K562 (cell line): ENCODE measurements around the gene POFUT2. TPM values are rescaled to one million over a fixed set of nuclear protein-coding genes. Genes with fewer than 3 reads are reported as not detected.

Source experiments
- ATAC-seq: fragments of 200-7000 bp; cut with Tn5 transposase; 3 replicates; pipeline ENCODE4 v1.9.1; 2020; ENCODE audit warnings: moderate library complexity
- BruUV-seq: library from RNA; stranded (reverse); fragments of 400-500 nt; replicated peaks from 2 replicates; lab custom pipeline; 2021; lab: Mats Ljungman, UMichigan
- CTCF ChIA-PET: fragments of 300-600 bp; formaldehyde crosslinking; extraction: SDS; loops from one replicate; lab custom pipeline; 2021; ENCODE audit warnings: low intra/inter-chr PET ratio; lab: Yijun Ruan, JAX
- POLR2A ChIA-PET: fragments of 300-600, 350-650 bp; sonication (Branson Sonifier 250); formaldehyde crosslinking; extraction: SDS; loops from one replicate; lab custom pipeline; 2021; ENCODE audit warnings: antibody characterized with exemption, inconsistent platforms; lab: Yijun Ruan, JAX
- DNase-seq, 4 experiments: peaks; one replicate each; pipeline versions ENCODE4 v3.0.0 to v3.0.0-alpha.2; 2011 to 2018; ENCODE audit warnings: low spot score in 3 of 4, mixed read lengths in 3 of 4; ENCODE audit errors: extremely low read depth in 1 of 4
- FAIRE-seq: peaks from 2 replicates; lab custom pipeline; 2011; peaks lifted over from hg19 to GRCh38; lab: Jason Lieb, UNC
- H2AFZ ChIP-seq: 2 replicates; pipeline ENCODE4 v1.6.0; 2011; ENCODE audit warnings: low read depth, low read length, control low read depth, inconsistent platforms
- H3K27ac ChIP-seq: fragments of 200-600 bp; 3 replicates; pipeline ENCODE4 v1.8.0; 2011; ENCODE audit warnings: low read depth, mild to moderate bottlenecking, control low read depth, inconsistent platforms, low read length, moderate library complexity, mixed read lengths; ENCODE audit errors: extremely low read depth
- H3K27me3 ChIP-seq, 2 experiments: fragments of 300-600 bp in 1 of 2; 2 replicates in 1 of 2; 3 replicates in 1 of 2; pipeline versions ENCODE4 v1.6.0 to v1.8.0; 2011; ENCODE audit warnings: inconsistent platforms in 2 of 2, low read length in 2 of 2, mild to moderate bottlenecking in 1 of 2, mixed read lengths in 1 of 2, moderate library complexity in 1 of 2; ENCODE audit not compliant: control insufficient read depth in 2 of 2, insufficient read depth in 2 of 2
- H3K36me3 ChIP-seq: fragments of 300-600 bp; 3 replicates; pipeline ENCODE4 v1.8.0; 2011; ENCODE audit warnings: mild to moderate bottlenecking, low read length, inconsistent platforms; ENCODE audit not compliant: control insufficient read depth, insufficient read depth
- H3K4me1 ChIP-seq, 2 experiments: fragments of 200-600 bp in 1 of 2; replicated peaks in 1 of 2; 2 replicates in 1 of 2; 3 replicates in 1 of 2; pipeline versions ENCODE4 v1.5.1 to v1.8.0; 2011; ENCODE audit warnings: inconsistent platforms in 2 of 2, low read length in 2 of 2, mild to moderate bottlenecking in 1 of 2, mixed read lengths in 1 of 2, moderate library complexity in 1 of 2; ENCODE audit not compliant: control insufficient read depth in 2 of 2, insufficient read depth in 2 of 2
- H3K4me2 ChIP-seq: 2 replicates; pipeline ENCODE4 v1.6.1; 2011; ENCODE audit warnings: low read length, control low read depth, inconsistent platforms, mixed read lengths; ENCODE audit not compliant: insufficient read depth
- H3K4me3 ChIP-seq: fragments of 200-600 bp; sonication (generic), shearing (Covaris generic); 2 replicates; pipeline ENCODE4 v1.5.1; 2016; ENCODE audit warnings: control low read depth, inconsistent platforms
- H3K79me2 ChIP-seq: fragments of 200-600 bp; 3 replicates; pipeline ENCODE4 v1.8.0; 2011; ENCODE audit warnings: low read length, inconsistent platforms; ENCODE audit not compliant: control insufficient read depth, insufficient read depth
- H3K9ac ChIP-seq, 2 experiments: 2 replicates each; pipeline versions ENCODE4 v1.6.0 to v1.6.1; 2011; ENCODE audit warnings: low read depth in 2 of 2, low read length in 2 of 2, control low read depth in 1 of 2, inconsistent platforms in 1 of 2, mild to moderate bottlenecking in 1 of 2, mixed read lengths in 1 of 2; ENCODE audit not compliant: insufficient read depth in 1 of 2
- H3K9me1 ChIP-seq: one replicate; pipeline ENCODE4 v1.6.0; 2011; ENCODE audit warnings: inconsistent platforms, mild to moderate bottlenecking, low read length, moderate library complexity; ENCODE audit not compliant: control insufficient read depth, insufficient read depth
- H3K9me3 ChIP-seq: replicated peaks from 2 replicates; pipeline ENCODE4 v1.5.1; 2011; ENCODE audit warnings: low read depth, low read length, inconsistent platforms; ENCODE audit not compliant: control insufficient read depth, insufficient read depth
- H4K20me1 ChIP-seq: replicated peaks from 2 replicates; pipeline ENCODE4 v1.6.1; 2011; ENCODE audit warnings: low read length, inconsistent platforms, mixed read lengths; ENCODE audit not compliant: control insufficient read depth, insufficient read depth
- NRF1 ChIP-seq, 2 experiments: fragments of 450-650 bp; IDR thresholded peaks in 1 of 2; conservative IDR thresholded peaks in 1 of 2; 2 replicates each; pipeline ENCODE4 v1.6.1; 2014; ENCODE audit warnings: mild to moderate bottlenecking in 2 of 2
- SMAD1 ChIP-seq: fragments of 150-350 bp; IDR thresholded peaks from 2 replicates; pipeline ENCODE4 v1.6.1; 2014; ENCODE audit warnings: low read length, low read depth; ENCODE audit not compliant: partially characterized antibody
- WGBS: fragments of 100-300 bp; shearing (Covaris generic); methylation state at CpG from one replicate; pipeline ENCODE4 v1.1.6; 2016; ENCODE audit warnings: low coverage, mixed read lengths; ENCODE audit not compliant: insufficient coverage; ENCODE audit errors: missing lambda C conversion rate; 5-methylcytosine and 5-hydroxymethylcytosine counted together
- in situ Hi-C: fragments of 300-500 bp; cut with MboI; formaldehyde crosslinking; loops from 4 replicates; pipeline ENCODE4 v1.15.0; 2018; ENCODE audit warnings: inconsistent platforms, mixed read lengths
- intact Hi-C: fragments of 100-400 bp; cut with micrococcal nuclease; formaldehyde crosslinking; loops from 2 replicates; pipeline ENCODE4 v1.14.2; 2022
- polyA plus RNA-seq, 8 experiments: library from polyadenylated mRNA; depleted of rRNA in 4 of 8; stranded (reverse) in 5 of 8; unstranded in 3 of 8; fragments of >200 nt; fragmentation: Nextera tagmentation in 2 of 8; fragmentation: Illumina TruSeq in 1 of 8; extraction: Ambion mirVana in 2 of 8; extraction: Trizol in 1 of 8; gene quantifications; 2 replicates each; pipeline versions ENCODE4 v1.2.1 to v1.2.3, GENCODE V29; 2011 to 2014; ENCODE audit warnings: inconsistent platforms in 1 of 8, missing spikeins in 1 of 8
- total RNA-seq, 7 experiments: library from RNA; depleted of rRNA in 6 of 7; stranded (reverse); fragments of >200 nt in 6 of 7; fragmentation: Illumina TruSeq in 2 of 7; extraction: Trizol in 2 of 7; gene quantifications; 2 replicates each; pipeline versions ENCODE4 v1.2.1 to v1.2.3, GENCODE V29; 2011 to 2021; ENCODE audit warnings: low replicate concordance in 1 of 7
- TF ChIP-seq, protein P1 (sequence below): fragments of 250-450 bp; sonication (Bioruptor Pico); IDR thresholded peaks from 2 replicates; pipeline ENCODE4 v1.5.0; 2021
- TF ChIP-seq, protein P2 (sequence below): IDR thresholded peaks from 2 replicates; pipeline ENCODE4 v1.6.1; 2016; ENCODE audit warnings: missing genetic modification characterization, missing compliant biosample characterization

POFUT2 gene
- total and polyA plus RNA-seq, 9 of the 15 experiments (the other 6 are each of a cell fraction or from before 2014, with no cell fraction given), result 1.1 to 24.2 (median 11.0) TPM

DNA sequence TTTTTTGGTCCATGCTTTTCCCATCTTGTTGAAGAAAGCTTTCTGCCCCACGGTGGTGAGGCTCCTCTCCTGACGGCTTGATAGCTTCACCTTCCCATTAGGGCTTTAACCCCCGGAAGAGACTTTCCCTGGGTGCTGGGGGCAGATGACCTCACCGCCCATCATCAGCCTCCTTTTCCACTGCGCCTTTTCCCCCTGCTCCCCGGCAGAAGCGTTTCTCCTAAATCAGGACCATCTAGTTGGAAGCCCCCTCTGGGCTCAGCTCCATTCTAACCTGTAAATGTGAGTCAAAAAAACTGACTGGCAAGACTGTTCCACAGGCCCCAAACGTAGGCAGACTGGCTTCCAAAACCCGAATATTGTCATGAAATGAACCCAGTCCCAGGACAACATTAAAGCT, 6.7 kb downstream of the POFUT2 start (continued):
- TF ChIP-seq, protein P1, sequence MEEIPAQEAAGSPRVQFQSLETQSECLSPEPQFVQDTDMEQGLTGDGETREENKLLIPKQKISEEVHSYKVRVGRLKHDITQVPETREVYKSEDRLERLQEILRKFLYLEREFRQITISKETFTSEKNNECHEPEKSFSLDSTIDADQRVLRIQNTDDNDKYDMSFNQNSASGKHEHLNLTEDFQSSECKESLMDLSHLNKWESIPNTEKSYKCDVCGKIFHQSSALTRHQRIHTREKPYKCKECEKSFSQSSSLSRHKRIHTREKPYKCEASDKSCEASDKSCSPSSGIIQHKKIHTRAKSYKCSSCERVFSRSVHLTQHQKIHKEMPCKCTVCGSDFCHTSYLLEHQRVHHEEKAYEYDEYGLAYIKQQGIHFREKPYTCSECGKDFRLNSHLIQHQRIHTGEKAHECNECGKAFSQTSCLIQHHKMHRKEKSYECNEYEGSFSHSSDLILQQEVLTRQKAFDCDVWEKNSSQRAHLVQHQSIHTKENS (CRISPR knock-in tag), result no peak
- TF ChIP-seq, protein P2, sequence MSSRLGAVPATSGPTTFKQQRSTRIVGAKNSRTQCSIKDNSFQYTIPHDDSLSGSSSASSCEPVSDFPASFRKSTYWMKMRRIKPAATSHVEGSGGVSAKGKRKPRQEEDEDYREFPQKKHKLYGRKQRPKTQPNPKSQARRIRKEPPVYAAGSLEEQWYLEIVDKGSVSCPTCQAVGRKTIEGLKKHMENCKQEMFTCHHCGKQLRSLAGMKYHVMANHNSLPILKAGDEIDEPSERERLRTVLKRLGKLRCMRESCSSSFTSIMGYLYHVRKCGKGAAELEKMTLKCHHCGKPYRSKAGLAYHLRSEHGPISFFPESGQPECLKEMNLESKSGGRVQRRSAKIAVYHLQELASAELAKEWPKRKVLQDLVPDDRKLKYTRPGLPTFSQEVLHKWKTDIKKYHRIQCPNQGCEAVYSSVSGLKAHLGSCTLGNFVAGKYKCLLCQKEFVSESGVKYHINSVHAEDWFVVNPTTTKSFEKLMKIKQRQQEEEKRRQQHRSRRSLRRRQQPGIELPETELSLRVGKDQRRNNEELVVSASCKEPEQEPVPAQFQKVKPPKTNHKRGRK (tag), result no peak
- TF ChIP-seq NRF1 (conservative IDR thresholded peaks at IDR 0.05 in 1 of 2, IDR thresholded peaks at IDR 0.05 in 1 of 2), result no peak
- TF ChIP-seq, all 486 proteins: peak for 0

DNA sequence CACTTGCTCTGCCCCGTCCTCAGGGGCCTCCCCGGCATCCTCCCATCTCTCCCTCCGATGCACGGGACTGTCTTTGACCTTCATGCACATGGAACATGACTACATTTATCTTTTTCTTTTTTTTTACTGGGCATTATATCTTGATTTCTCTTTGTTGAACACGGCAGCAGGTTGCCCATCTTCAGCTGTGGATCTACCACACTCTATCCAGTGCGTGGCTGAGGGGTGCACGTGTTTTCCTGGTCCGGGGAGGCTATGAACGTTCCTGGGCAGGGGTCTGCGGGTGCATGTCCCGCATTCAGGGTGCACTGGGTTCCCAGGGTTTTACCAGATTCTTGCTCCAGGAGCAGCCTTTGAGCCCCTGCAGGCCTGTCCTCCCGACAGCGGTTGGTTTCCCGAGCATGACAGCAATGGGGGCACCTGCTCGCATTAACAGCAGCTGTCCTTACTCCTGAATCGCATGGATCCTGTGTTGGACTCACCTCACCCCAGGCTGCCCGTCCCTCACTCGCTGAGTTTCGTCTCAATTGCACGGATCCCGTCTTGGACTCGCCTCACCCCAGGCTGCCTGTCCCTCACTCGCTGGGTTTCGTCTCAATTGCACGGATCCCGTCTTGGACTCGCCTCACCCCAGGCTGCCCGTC, 7.4 kb downstream of the POFUT2 start:
- CTCF ChIA-PET, result no interaction called here

More for the DNA sequence above, 7.4 kb downstream of the POFUT2 start:
- Histone ChIP-seq H2AFZ (no peak overlapping the region), H3K36me3 (peaks cover 81% of the 10 kb centered on the region), H3K27ac (no peak overlapping the region), H3K4me1 (peaks cover 0 to 17% of the 10 kb centered on the region in 2 experiments; a peak in 4 of 5 replicates), H4K20me1 (0 out of 2 replicates have a peak, but pooled peaks cover 4% of the 10 kb centered on the region), H3K27me3 (no peaks in the 10 kb centered on the region), H3K9ac (no peak overlapping the region), H3K9me1 (peaks cover 9% of the 10 kb centered on the region), H3K4me3 (no peak overlapping the region), H3K4me2 (no peak overlapping the region), H3K9me3 (no peaks in the 10 kb centered on the region), H3K79me2 (no peaks in the 10 kb centered on the region)
- intact Hi-C loops, result no loop called here
- BruUV-seq, result no TSS peak
- POLR2A ChIA-PET, result interaction anchor here (0.7 to 0.9 kb wide), 2 partner anchors 9 to 10 kb away, joined by 3 read pairs; no protein-coding TSS in a partner anchor
- DNase-seq (no peak), FAIRE-seq (no peak), ATAC-seq (no peak)
- 93% methylated on average over 28 of the region's 28 CpGs for WGBS
- in situ Hi-C loops, result no loop called here
- no peak for TF ChIP-seq SMAD1
